Dermis microvascular lymphatic vessel endothelial cell (primary cell): Measurements from ENCODE around the gene CALHM5. TPM values are rescaled to one million over a fixed set of nuclear protein-coding genes. Genes with fewer than 3 reads are reported as not detected.

ENCODE experiments used
- DNase-seq, 2 donors: peaks; one replicate each; pipeline versions ENCODE4 v3.0.0 to v3.0.0-alpha.2; 2010; ENCODE audit warnings: low read depth in 2 of 2
- total RNA-seq: library from RNA; depleted of rRNA; stranded (reverse); fragments of >200 nt; gene quantifications from 2 replicates; pipeline ENCODE4 v1.2.1, GENCODE V29; 2014

CALHM5 gene
- total RNA-seq, 1 donor from 2014 or later, result 0.64 TPM

DNA sequence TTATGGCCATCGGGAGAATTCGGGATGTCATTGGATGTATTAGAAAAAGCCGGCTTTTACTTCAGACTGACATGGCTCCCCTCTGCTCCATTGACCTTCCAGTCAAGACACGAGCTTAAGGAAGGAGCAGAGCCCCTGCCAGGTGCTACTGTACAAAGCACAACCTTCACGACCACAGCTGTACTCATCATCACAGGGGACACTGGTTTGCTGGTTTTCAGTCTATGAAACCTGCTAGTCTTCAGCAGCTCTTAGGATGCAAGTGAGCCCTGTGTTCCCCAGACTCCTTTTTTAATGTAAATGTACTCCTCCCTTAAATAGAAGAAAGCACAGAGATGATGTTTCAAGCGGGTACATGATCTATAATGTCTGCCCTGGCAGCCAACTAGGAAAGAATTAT, 35.9 kb downstream of the CALHM5 start:
- no peak for DNase-seq

DNA sequence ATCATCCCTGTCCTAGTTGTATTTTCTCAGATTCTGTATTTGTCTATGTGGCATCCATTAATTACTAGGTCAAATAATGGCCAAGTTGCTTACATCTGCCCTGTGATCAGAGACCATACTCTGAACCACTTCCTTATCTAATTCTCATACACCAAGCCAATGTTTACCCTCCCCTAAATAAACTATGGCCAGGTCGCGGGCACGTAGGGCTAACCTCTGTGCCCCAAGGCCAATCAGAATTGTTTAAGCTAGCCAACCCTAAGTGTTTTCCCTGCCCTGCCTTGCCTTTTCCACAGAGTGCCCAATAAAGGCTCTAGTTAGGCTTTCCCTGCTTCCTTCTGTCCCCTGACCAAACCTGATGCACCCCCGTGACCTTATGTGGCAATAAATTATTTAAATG, 39.4 kb downstream of the CALHM5 start:
- no peak for DNase-seq

DNA sequence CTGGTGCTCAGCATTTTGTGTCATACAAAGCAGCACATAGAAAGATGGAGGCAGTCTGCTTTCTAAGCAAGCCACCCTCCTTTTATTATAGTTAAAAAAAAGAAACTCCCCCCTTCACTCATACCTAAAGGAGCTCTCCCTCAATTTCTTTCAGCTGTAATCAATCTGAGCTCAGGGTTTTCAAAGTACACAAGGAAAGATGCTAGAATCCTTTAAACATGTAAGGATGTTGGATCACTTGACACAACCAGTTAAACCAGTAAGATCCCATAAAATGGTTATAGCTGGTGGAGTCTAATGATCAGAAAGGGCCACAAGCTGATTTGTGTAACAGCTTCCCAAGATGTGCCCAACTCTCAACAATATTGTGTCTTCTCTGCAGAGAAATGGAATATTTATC, 42.0 kb downstream of the CALHM5 start, which contains the start of gene CALHM4:
TSS of gene CALHM4 (plus strand) at position 301 of the 400 bp plus-strand sequence. CDS start at position 344, 43 bp downstream.
- DNase-seq, result no peak

- no peak for DNase-seq
Measured at GRCh38 chr6:116556065-116556464, 44.6 kb downstream of the CALHM5 start.

- DNase-seq, result no peak
Measured at GRCh38 chr6:116556814-116557415, 45.5 kb downstream of the CALHM5 start.

DNA sequence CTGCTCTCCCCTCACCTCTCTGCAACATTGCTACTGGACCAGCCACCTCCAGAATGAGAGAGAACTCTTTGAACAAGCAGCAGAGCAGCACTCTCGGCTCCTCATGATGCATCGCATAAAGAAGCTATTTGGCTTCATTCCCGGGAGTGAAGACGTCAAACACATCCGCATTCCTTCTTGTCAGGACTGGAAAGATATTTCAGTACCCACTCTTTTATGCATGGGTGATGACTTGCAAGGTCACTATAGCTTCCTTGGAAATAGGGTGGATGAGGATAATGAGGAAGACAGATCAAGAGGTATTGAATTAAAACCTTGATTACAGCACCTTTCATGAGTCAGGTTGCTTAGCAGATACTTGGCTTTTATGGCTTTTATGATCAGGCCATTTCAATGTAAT, 46.5 kb downstream of the CALHM5 start:
- DNase-seq, result peak in 1 of 2 donors; percentile 62

GRCh38 chr6:116560130-116560529, 48.7 kb downstream of the CALHM5 start:
- no peak for DNase-seq

- peak; percentile 47 to 65 for DNase-seq
Measured at GRCh38 chr6:116561377-116562018, 50.1 kb downstream of the CALHM5 start.

- no peak for DNase-seq
Measured at GRCh38 chr6:116562019-116562403, 50.6 kb downstream of the CALHM5 start.

DNA sequence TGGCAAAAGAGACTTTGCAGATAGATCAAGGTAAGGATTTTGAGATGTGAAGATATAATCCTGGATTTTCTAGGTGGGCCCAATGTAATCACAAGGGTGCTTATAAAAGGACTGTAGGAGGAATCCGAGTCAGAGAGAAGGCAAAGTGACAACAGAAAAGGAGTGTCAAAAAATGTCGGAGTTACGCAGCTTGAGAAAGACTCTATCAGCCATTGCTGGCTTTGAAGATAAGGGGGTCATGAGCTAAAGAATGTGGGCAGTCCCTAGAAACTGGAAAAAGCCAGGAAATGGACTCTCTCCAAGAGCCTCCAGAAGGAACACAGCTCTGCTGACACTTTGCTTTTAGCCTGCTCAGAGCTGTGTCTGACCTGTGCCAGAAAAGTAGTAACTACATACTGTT, 51.2 kb downstream of the CALHM5 start:
- no peak for DNase-seq

DNA sequence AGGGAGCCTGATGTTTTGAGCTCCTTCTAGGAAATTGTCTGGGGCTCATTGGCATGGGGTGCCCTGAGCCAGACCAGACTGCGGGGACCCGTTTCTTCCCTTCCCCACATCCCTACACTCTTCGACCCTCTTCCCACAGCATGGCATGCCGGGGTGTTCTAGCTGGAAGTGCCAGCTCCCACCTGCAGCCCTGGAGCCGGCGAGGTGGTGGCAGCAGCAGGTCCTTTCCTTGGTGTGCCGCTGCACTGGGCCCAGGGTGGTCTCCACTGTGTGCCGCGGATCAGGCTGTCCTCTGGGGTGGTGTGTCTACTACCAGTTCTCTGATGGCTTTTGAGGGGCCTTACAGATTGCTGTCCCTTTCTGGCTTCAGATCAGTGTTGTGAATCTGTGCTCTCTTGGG, 52.4 kb downstream of the CALHM5 start:
- DNase-seq, result no peak

- no peak for DNase-seq
Measured at GRCh38 chr6:116564311-116564710, 52.9 kb downstream of the CALHM5 start.

- DNase-seq, result peak in 1 of 2 donors; percentile 14
Measured at GRCh38 chr6:116564921-116565872, 53.8 kb downstream of the CALHM5 start.

- no peak for DNase-seq
Measured at GRCh38 chr6:116568111-116568510, 56.7 kb downstream of the CALHM5 start.

DNA sequence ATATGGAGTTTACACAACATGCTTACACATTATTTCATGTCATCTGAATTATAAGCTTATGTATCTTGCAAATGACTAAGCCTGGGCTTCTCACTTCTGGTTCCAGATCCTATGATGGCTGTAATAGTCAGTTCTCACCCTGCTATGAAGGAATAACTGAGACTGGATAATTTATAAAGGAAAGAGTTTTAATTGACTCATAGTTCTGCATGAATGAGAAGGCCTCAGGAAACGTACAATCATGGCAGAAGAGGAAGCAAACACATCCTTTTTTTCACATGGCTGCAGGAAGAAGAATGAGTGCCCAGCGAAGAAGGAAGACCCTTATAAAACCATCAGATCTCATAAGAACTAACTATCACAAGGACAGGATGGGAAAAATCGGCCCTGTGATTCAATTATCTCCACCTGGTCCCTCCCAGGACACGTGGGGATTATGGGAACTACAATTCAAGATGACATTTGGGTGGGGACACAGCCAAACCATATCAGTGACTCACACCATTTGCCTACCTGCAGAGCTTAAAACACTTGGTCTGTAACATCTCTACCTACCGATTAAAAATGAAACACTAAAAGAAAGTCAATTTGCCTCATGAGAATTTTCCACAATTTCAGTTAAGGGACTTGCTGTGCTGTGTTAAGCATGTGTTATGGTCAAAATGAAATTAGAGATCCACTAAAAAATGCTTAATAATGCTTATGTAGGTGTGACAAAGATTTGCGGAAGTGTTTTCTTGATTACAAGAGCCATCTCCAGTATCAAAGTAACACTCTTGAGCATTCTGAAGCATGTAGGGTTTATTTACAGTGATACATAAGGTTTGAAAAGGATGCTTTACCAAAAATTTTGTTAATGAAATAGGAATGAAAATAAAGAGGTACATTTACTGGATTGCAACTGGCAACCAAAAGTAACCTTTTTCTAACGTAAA, 57.6 kb downstream of the CALHM5 start:
- DNase-seq, result no peak

DNA sequence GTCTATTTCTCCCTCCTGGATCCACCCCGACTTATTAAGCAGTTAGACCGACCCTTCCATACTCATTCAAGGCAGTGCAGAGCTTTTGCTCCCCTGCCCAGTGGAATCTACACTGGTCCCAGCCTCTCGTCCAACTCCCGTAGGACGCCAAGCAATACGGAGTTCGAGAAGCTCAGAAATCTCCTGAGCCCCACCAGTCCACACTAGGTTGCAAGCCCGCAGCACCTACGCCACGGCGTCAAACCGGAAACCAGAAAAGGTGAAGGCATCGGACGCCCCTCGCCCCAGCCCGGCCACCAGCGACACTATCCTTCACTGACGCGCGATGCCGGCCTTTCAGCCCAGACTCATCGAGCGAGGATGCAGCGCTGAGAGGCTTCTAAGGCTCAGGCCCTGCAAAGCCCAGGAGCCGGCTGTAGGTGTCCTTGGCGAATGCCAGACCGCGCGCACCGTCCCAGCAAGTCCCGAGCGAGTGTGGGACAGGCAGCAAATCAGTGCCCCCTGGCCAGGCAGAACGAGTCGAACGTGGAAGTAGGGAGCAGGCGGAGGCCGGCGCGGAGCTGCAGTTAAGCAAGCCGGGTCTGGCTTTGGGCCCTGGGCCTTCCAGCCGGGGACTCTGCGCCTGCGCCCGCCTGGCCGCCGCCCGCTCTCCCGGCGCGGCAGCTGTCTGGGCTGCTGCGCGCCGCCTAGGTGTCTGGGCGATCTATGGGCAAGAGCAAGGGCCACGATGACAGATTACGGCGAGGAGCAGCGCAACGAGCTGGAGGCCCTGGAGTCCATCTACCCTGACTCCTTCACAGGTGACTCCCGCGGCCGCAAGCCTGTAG, 59.6 kb downstream of the CALHM5 start, which contains the start of gene RWDD1:
TSS of gene RWDD1 (plus strand) at position 649 of the 827 bp plus-strand sequence. CDS start at position 728, 79 bp downstream.
- DNase-seq, result peak; percentile 99 to 100

- DNase-seq, result no peak
Measured at GRCh38 chr6:116571683-116572000, 60.2 kb downstream of the CALHM5 start.

GRCh38 chr6:116572162-116572561, 60.7 kb downstream of the CALHM5 start:
- peak in 1 of 2 donors; percentile 55 for DNase-seq
